GM18517 (cell line): Measurements from ENCODE around the gene ASPRV1.
"Not testable (repeated sequence)": the region's sequence is repeated elsewhere in the genome, so short reads cannot be mapped to it uniquely, and the experiment has no call there.

Experiments
- ATAC-seq: cut with Tn5 transposase; IDR thresholded peaks from one replicate; pipeline ENCODE4 v1.9.1; 2021; ENCODE audit warnings: mild to moderate bottlenecking, moderate library complexity; ENCODE audit not compliant: unreplicated experiment

Gene ASPRV1

DNA sequence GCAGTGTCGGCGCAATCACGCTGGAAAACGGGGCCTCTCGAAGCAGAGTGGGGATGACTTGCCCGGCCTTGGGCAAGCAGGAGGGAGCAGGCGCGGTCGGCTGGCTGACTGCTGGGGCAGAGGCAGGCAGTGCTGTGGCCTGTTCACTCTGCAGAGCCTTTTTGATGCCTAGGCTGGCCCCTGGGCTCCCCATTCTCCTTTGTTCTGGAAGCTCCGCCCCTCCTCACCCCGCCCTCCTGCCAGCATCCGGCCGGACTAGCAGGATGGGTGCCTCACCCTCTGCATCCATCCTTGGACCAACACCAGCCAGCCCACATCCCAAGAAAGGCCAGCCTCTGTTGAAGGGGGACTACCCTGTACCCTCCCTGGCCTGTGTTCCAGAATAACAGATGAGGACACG lies at the start of gene ASPRV1:
Gene ASPRV1, minus strand, starts transcription at position 136 of the 400 bp plus-strand sequence. CDS start 195 bp downstream, outside the sequence.
- no peak for ATAC-seq

DNA sequence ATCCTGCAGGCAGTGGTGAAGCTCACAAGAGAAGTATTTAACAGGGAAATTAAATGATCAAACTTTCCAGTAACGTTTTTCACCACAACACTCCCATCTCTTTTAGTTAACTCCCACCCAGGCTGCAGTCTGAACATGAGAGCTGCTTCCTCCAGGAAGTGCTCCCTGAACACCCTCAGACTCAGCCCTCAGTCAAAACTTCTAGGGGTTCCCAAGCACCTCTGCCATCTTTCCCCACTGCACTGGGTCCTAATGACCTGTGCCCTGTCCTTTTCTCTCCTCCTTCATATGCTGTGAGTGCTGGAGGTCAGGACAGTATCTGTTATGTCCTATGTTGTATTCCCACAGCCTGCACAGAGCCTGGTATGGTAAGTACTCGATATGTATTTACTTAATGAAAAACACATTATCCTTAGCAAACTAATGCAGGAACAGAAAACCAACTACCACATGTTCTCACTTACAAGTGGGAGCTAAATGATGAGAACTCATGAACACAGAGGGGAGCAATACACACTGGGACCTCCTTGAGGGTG lies 49.2 kb upstream of the ASPRV1 start:
- no peak for ATAC-seq

DNA sequence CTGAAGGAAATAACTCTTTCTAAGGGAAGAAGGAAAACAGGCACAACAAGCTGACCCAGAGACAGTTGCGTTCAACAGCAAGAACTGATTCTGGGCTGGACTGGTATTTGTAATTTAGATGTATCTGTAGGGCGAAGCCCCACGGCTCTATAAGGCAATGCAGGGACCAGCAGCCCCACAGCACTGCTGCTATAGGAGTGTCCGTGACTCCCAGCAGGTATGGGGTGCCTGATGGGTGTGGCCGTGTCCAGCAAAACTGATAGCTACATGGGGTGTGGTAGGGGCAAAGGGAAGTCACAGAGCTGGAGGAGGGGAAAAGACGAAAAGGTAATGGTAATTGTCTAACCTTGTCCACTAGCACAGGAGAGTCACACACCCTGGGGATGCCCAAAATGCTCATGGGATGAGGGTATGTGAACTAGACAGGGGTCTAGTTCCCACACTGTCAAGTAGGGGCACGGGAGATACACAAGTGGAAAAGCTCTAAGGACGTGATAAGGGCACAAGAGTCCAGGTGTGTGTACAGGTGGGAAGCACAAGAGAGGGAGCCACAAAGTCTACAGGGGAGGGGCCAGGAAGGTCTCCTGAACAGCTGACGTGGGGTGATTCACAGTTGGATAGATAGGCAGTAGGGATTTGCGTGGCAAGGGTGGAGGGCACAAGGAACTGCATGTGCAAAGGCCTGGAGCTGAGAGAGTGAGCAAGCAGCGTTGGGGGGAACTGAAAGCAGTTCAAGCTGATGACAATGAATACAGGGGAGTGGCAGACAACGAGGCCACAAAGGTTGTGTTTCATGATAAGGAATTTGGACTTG lies 48.5 kb upstream of the ASPRV1 start:
- no peak for ATAC-seq

DNA sequence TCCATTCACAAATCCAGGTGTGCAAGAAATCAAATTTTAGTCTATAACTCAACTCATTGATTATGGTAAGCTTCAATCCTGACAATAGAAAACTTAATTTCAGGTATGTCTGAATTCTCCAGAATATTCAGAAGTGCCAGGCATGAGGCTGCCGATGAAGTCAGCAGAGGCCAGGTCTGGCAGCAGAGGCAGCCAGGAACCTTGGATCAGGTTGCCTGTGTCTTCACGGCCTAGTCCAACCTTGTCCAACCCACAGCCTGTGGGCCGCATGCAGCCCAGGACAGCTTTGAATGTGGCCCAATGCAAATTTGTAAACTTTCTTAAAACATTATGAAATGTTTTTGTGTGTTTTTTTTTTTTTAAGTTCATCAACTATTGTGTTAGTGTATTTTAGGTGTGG lies 46.9 kb upstream of the ASPRV1 start:
- ATAC-seq = no peak

DNA sequence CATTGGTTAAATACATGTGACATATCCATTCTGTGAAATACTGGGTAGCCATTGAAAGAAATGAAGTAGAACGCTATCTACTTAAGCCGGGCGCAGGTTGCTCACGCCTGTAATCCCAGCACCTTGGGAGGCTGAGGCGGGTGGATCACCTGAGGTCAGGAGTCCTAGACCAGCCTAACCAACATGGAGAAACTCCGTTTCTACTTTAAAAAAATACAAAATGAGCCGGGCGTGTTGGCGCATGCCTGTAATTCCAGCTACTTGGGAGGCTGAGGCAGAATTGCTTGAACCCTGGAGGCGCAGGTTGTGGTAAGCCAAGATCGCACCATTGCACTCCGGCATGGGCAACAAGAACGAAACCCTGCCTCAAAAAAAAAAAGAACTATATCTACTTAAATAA lies 45.7 kb upstream of the ASPRV1 start:
- no peak for ATAC-seq

DNA sequence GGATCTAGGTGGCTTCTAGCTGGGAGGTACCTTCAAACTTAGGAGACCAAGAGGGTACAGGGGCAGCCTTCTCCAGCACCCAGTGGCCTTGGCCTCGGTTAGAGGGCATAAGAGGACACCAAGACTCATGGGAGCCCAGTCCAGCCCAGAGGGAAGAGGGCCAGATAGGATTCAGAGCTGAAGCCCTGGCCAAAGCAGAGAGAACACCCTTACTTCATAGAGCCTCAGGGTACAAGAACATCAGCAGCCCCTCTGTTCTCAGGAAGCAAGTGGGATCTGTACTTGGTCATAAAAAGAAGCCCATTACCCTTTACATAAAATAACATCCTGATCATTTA lies 45.0 kb upstream of the ASPRV1 start:
- no peak for ATAC-seq

DNA sequence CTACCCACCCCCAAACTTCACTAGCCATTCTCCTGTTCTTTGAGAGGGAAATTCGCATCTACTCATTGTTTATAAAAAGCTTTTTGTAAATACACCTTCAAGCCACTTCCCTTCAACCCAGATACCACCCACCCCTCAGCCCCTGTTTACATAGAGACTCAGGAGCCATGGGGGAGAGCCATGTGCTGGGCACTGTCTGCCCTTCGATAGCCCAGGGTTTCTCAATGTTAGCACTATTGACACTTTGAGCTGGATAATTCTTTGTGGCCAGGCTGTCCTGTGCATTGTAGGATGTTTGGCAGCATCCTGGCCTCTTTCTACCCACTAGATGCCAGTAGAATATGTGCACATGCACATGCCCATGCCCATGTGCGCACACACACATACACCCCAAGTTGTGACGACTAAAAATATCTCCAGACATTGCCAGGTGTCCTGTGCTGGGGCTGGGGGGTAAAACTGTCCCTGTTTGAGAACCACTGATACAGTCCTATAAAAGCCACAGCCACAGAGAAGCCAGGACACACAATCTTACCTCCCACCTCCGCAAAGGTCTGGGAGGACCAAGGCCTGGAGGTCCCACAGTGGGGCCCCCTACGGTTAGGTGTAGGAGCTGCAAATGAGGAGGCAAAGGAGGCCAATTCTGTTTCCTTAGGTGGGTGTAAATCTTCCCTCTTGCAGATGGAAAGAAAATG lies 44.5 kb upstream of the ASPRV1 start:
- ATAC-seq = no peak

DNA sequence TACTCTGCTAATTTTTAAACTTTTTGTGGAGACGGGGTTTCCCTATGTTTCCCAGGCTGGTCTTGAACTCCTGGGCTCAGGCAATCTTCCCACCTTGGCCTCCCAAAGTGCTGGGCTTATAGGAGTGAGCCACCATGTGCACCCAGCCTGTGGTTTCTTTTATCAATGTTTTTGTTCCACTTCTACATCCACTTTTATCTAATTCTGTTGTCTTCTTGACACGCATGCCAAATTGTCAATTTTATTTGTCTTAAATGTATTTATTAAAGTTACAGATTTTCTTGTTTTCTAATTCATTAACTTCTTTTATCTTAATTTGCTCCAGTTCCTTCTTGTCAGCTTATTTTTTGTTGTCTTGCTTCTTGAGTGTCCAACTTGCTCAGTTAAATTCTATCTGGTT lies 43.8 kb upstream of the ASPRV1 start:
- no peak for ATAC-seq

DNA sequence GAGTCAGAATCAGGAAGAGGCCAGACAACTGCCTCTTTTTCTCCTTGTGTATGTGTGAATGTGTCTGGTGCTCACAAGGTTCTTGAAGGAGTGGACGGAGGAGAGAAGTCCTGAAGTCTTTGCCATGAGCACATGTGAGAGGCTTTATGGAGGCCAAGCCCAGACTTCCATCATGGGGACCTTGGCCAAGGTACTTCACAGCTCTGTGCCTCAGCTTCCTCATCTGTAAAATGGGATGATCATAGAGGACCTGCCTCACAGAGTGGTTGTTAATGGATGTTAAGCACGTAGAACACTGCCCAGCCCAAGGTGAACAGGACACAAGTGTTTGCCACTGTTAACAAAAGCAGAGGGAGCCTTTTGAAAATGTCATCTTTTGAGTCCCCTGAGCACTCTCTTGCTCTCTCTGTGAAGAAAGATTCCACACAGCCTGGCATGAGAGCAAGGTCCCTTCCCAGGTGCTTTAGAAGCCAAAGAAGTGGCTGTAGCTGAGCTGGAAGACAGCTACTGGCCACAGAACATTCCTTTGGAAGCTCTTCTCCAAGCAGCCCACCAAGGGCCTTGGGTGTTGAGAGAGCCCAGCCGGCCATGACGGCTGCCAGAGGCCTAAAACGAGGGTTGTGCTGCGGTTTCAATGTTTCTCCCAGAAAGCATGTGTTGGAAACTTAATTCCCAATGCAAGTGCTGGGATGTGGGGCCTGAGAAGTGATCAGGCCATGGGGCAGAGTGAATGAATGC lies 41.8 kb upstream of the ASPRV1 start:
- no peak for ATAC-seq

DNA sequence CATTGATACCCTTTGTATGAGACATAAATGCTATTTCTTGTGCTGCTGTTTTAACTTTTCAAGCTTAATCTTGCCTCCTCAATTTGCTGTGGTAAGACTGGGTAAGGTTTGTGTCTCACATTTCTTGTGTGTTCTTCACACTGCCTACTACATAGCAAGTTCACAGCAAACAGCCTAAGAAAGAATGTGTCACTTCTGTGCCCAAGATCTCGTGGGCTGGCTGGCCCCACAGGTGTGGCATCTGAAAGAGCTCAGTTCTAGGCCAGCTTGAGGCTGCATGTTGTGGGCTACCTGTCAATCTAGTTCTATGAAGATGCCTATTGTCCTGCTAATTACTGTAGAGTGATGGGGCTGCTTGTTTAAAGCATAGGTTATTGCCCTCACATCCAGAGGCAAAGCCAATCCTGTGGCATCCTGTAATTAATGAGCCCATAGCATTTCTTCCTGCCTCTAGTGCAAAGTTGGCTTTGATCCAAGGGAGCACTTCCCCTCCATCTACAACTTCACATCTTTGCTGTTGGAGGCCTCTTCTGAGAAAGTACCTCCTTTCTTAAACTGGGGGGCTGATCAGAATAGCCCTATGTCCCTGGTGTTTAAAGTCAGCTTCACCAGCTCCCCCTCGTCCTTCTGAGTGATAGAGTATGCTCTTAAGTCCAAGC lies 40.9 kb upstream of the ASPRV1 start:
- no peak for ATAC-seq

DNA sequence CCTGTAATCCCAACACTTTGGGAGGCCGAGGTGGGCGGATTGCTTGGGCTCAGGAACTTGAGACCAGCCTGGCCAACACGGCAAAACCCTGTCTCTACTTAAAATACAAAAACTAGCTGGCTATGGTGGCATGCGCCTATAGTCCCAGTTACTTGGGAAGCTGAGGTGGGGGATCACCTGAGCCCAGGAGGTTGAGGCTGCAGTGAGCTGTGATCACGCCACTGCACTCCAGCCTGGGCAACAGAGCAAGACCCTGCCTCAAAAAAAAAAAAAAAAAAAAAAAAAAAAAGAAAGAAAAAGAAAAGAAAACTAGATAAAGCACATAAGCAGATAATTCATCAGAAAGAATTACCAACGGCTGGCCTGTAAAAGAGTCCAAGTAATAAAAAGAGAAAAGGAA lies 39.1 kb upstream of the ASPRV1 start:
- ATAC-seq = not testable (repeated sequence)

DNA sequence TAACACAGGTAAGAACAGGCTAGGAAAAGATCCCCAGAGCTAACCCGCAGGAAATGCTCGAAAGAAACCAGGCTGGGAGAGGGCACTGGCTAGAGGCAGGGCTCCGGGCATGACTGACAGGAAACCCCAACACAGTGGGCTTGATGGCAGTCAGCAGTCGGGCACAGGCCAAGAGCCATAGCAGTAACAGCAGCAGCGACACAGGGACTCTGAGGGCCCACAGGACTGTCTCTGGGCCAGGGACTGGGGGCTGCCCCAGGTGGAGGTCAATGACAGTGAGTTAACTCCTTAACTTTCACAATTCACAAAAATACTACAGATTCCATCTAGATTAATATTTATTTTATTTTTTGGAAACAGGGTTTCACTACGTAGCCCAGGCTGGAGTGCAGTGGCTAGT lies 37.3 kb upstream of the ASPRV1 start:
- no peak for ATAC-seq

DNA sequence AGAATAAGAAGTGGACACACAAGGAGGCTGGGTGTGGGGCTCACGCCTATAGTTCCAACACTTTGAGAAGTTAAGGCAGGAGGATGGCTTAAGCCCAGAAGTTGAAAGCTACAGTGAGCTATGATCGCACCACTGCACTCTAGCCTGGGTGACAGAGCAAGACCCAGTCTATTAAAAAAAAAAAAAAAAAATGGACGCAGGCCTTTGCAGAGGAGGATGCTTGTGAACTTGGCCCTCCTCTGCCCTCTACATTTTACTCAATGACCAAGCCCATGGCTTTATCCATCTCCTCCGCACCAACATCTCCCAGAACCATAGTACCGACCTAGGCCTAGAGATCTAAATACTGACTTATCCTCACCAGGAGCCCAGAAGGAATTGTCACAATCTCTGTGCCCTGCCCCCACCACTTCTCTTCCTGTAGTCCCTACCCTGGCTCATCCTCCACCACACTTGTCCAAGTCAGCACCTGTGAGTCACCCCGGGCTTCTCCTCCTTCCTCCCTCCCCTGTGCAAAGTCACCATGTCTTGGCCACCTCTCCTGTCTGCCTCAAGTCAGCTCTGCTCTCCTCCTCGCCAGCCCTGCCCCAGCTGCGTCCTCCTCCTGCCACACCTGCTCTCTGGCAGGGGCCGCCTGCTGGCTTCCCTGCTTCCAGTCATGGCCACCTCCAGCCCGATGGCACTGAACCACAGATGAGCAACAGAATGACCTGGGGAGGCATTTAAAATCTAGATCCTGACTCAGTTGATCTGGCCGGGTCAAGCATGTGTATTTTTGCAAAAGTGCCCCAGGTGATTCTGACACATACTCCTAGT lies 35.8 kb upstream of the ASPRV1 start:
- ATAC-seq = no peak

DNA sequence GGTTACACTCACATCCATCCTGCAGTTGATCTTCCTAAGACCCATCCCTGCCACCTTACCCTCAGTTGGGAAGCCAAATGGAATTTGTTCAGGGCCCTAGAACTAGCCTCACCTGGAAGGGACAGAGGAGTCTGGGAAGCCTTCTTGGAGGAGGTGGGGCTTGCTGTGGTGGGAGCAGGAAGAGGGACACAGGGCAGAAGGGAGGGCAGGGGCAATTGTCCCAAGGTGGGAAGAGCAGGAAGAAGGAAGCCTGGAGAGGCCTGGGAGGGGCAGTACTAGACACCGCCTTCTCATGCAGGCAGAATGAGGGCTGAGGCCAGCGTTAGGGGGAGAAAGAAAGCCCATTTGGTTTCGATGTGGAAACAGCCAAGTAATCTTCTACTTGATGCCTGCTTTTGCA lies 34.1 kb upstream of the ASPRV1 start:
- no peak for ATAC-seq

DNA sequence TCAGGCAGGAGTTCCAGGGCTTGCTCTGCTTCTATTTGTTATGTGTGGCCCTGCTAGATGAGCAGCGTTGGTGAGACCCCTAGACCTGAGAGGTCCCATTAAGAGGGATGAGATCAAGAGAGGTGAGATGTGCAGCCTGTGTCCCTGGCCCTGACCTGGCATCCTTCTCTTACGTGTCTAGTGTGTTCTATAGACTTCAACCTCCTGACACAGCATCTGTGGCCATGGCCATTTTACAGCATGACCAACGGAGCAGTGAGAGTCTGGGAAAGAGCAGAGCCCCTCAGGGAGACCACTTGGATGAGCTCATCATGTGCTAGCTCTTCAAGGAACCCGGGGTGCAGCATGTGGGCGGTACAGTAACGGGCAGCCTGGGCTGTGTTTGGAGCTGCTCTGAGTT lies 32.7 kb upstream of the ASPRV1 start:
- ATAC-seq = no peak

DNA sequence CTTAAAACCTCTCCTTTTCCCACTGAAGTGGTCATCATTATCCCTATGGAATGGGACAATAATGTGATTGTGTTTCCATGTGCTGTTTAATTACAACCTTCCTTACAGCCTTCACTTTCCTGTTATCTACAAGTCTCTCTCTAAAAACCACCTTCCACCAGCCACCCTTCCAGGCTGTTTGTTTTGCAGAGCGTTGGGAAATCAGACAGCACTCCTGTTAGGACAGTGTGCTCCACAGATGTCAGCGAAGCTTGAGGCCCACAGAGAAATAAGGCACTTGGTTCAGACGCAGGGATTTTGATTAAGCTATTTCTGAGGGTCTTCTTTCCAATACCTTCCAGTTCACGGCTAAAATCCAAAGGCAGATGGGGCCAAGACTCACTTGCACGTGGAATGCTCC lies 32.3 kb upstream of the ASPRV1 start:
- ATAC-seq = no peak

DNA sequence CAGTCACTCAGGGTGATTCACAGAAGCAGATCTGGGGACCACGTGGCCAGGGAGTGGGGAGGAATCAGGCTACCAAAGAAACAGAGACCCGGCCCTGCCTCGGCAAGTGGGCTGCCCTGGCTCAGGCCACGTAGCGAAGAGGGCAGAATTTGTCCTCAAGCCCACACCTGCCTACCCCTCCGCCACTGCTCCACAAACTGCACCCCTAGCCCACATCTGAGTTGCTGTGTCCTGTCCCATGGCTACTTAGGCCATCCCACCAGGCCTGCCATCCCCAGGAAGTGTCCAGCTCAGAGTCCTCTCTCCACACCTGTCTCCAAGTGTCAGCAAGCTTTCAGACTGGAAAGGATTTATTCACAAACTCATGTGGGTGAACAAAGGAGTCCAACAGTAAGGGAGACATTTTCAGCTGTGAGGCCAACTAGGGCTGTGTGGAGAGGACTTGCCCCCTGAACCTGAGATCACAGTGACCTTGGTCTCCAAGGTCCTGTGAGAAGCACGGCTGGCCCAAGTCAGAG lies 31.7 kb upstream of the ASPRV1 start:
- ATAC-seq = no peak

DNA sequence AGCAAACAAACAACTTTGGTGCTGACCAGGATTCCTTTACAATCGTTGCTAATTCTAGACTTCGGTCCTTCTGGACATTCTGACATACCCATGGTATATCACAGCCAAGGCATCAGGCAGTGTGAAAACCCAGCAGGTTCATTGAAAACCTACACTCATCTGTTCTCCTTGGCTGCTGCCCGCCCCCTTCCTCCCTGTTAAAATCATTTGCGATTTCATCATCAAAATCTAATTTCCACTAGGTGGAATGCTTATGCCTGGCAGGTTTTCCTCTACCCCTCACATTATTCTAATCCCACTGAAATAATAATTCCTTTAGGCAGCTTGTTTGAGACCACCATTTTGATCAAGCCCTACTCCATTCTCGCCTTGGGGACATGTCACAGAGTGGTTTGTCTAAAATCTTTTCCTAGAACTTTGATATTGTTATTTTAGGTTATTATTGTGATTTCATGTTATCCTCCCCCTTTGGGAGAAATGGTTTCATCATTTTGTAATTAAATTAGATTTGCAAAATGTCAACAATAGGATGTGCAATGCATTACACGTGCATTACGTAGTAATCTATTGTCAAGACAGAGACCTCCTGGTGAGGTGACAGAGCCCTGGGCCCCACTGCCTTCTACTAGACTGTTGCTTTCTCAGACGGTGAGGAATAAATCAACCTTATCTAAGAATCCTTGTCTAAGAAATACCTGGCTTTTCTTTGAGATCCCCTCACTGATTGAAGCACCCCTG lies 31.0 kb upstream of the ASPRV1 start:
- no peak for ATAC-seq

DNA sequence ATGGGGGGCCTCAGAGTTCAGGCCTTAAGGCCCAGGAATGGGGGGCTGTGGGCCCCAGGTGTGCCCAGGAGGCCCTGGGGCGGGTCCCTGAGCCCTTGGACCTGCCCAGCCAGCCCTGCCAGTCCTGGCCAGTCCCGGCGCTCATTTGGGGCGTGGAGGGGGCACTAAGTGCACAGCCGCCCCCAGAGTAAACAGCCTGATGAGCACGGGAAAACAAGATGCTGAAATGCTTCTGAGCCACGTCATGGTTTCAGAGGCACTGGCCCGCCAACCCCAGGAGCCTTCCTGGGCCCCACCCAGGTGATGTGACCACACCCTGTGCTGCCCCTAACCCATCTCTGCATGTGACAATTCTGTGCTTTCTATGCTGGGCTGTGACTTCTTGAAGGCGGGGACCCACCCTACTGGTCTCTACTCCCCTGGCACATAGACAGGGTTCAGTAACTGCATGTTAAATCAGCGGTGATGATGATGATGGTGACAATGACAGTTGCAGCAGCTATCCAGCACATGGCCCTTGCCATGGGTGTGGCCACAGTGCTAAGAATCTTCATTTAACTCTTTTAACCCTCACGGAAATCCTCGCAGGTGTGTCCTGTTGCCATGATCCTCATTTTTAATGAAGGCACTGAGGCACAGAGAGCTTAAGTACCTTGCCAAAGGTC lies 28.1 kb upstream of the ASPRV1 start:
- no peak for ATAC-seq
